ENCODE results near the gene CDH22. TPM values are rescaled to one million over a fixed set of nuclear protein-coding genes. Genes with fewer than 3 reads are reported as not detected.

Gene CDH22
- total and polyA plus RNA-seq, 4 donors, result not detected

DNA sequence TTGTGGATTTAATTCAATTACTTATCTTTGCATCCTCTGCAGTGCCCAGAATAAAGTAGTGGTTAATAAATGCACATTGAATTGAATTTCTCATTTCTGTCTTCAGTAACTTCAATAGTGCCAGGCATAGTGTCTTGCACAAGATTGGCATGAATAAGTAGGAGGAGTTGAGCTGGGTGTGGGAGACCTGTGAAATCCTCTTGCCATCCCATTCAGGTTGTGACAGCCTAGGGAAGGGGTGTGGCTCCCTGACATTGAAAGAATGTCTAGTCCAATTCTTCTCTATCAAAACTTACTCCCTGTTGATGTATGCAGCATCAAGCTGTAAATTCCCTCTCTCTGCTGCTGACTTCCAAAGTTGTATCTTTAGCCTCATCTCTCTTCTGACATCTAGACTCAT is 73.2 kb downstream of the CDH22 start:
- DNase-seq (no peak), ATAC-seq (ENCODE audit: low FRiP score) (no peak)
- H3K4me1 ChIP-seq (ENCODE audit: control insufficient read depth in 1 of 2, insufficient read depth in 2 of 2, low read length in 2 of 2), result no peaks in the 10 kb centered on the region
- no peak overlapping the region for H3K4me3 ChIP-seq (ENCODE audit: low read length in 2 of 2)
- H3K27ac ChIP-seq (ENCODE audit: low read depth in 1 of 2, low read length in 2 of 2), result no peak overlapping the region
- no peaks in the 10 kb centered on the region for H3K36me3 ChIP-seq (ENCODE audit: control insufficient read depth in 1 of 2, insufficient read depth in 2 of 2, low read length in 1 of 2)
- intact Hi-C loops (cut with DNase I), result no loop called here
- no peaks in the 10 kb centered on the region for H3K9me3 ChIP-seq (ENCODE audit: control insufficient read depth, low read length)
- no peaks in the 10 kb centered on the region for H3K27me3 ChIP-seq (ENCODE audit: control insufficient read depth in 1 of 2, insufficient read depth in 2 of 2, low read length in 1 of 2)

DNA sequence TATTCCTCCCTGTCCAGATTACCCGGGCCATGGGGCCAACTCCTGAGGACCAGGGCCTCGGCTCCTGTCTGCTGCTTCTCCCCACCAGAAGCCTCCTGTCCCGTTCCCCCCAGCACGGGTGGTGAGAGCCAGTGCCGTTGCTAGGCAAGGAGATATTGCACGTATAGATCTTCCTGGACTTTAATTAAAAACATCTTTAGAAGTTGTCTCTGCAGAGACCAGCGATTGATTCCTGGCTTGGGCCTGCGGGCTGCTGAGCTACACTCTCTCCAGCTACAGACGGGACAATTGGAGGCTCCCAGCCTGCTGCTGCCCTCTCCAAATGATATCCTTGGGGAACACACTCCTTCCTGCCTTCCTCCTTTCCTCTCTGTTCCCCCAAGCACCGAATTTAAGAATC is 74.6 kb downstream of the CDH22 start:
- Histone ChIP-seq H3K27me3 (ENCODE audit: control insufficient read depth in 1 of 2, insufficient read depth in 2 of 2, low read length in 1 of 2) (no peaks in the 10 kb centered on the region), H3K27ac (ENCODE audit: low read depth in 1 of 2, low read length in 2 of 2) (no peak overlapping the region), H3K4me3 (ENCODE audit: low read length in 2 of 2) (no peak overlapping the region), H3K4me1 (ENCODE audit: control insufficient read depth in 1 of 2, insufficient read depth in 2 of 2, low read length in 2 of 2) (no peaks in the 10 kb centered on the region), H3K36me3 (ENCODE audit: control insufficient read depth in 1 of 2, insufficient read depth in 2 of 2, low read length in 1 of 2) (no peaks in the 10 kb centered on the region), H3K9me3 (ENCODE audit: control insufficient read depth, low read length) (no peaks in the 10 kb centered on the region)
- intact Hi-C loops (cut with DNase I), result no loop called here
- ATAC-seq (ENCODE audit: low FRiP score) (no peak), DNase-seq (no peak)
- 59 to 67% methylated on average over 10 of the region's 10 CpGs for WGBS, 2 donors

- Histone ChIP-seq H3K36me3 (ENCODE audit: control insufficient read depth in 1 of 2, insufficient read depth in 2 of 2, low read length in 1 of 2) (no peaks in the 10 kb centered on the region), H3K4me3 (ENCODE audit: low read length in 2 of 2) (no peak overlapping the region), H3K4me1 (ENCODE audit: control insufficient read depth in 1 of 2, insufficient read depth in 2 of 2, low read length in 2 of 2) (no peaks in the 10 kb centered on the region), H3K9me3 (ENCODE audit: control insufficient read depth, low read length) (no peaks in the 10 kb centered on the region), H3K27ac (ENCODE audit: low read depth in 1 of 2, low read length in 2 of 2) (no peak overlapping the region), H3K27me3 (ENCODE audit: control insufficient read depth in 1 of 2, insufficient read depth in 2 of 2, low read length in 1 of 2) (no peaks in the 10 kb centered on the region)
- 23 to 25% methylated on average over 4 of the region's 4 CpGs for WGBS, 2 donors
- intact Hi-C loops (cut with DNase I), result no loop called here
- ATAC-seq (ENCODE audit: low FRiP score), result no peak
- DNase-seq, result no peak
Measured at GRCh38 chr20:46232539-46232938, 75.8 kb downstream of the CDH22 start.

- DNase-seq, result no peak
- Histone ChIP-seq H3K27me3 (ENCODE audit: control insufficient read depth in 1 of 2, insufficient read depth in 2 of 2, low read length in 1 of 2) (no peaks in the 10 kb centered on the region), H3K4me3 (ENCODE audit: low read length in 2 of 2) (no peak overlapping the region), H3K36me3 (ENCODE audit: control insufficient read depth in 1 of 2, insufficient read depth in 2 of 2, low read length in 1 of 2) (no peaks in the 10 kb centered on the region), H3K4me1 (ENCODE audit: control insufficient read depth in 1 of 2, insufficient read depth in 2 of 2, low read length in 2 of 2) (no peaks in the 10 kb centered on the region), H3K9me3 (ENCODE audit: control insufficient read depth, low read length) (no peaks in the 10 kb centered on the region), H3K27ac (ENCODE audit: low read depth in 1 of 2, low read length in 2 of 2) (no peak overlapping the region)
- WGBS, 2 donors, result 1 to 2% methylated on average over 4 of the region's 4 CpGs
- intact Hi-C loops (cut with DNase I), result no loop called here
- ATAC-seq (ENCODE audit: low FRiP score), result no peak
Measured at GRCh38 chr20:46230801-46231282, 77.5 kb downstream of the CDH22 start.

DNA sequence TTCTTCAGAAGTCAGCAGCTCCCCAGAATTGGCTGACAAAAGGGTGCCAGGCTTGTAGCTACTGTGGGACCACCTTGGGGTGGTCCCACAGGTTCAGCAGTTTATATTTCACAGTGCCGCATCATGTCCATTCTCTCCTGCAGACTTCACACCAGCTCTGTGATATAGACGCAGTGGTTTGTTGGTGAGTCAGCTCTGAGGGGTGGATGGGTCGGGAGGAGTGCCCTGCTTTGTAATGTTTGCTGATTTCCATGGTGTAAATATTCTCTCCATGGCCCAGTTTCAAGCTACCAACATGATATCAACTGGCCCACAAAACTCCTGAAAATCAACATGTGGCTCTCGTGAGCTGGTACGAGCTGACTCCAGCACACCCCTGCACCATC is 78.2 kb downstream of the CDH22 start:
- Histone ChIP-seq H3K9me3 (ENCODE audit: control insufficient read depth, low read length) (no peaks in the 10 kb centered on the region), H3K4me3 (ENCODE audit: low read length in 2 of 2) (no peak overlapping the region), H3K27me3 (ENCODE audit: control insufficient read depth in 1 of 2, insufficient read depth in 2 of 2, low read length in 1 of 2) (no peaks in the 10 kb centered on the region), H3K27ac (ENCODE audit: low read depth in 1 of 2, low read length in 2 of 2) (no peak overlapping the region), H3K36me3 (ENCODE audit: control insufficient read depth in 1 of 2, insufficient read depth in 2 of 2, low read length in 1 of 2) (no peaks in the 10 kb centered on the region), H3K4me1 (ENCODE audit: control insufficient read depth in 1 of 2, insufficient read depth in 2 of 2, low read length in 2 of 2) (no peaks in the 10 kb centered on the region)
- ATAC-seq (ENCODE audit: low FRiP score) (no peak), DNase-seq (no peak)
- intact Hi-C loops (cut with DNase I), result no loop called here
- WGBS, 2 donors, result 80% methylated on average over 5 of the region's 5 CpGs

DNA sequence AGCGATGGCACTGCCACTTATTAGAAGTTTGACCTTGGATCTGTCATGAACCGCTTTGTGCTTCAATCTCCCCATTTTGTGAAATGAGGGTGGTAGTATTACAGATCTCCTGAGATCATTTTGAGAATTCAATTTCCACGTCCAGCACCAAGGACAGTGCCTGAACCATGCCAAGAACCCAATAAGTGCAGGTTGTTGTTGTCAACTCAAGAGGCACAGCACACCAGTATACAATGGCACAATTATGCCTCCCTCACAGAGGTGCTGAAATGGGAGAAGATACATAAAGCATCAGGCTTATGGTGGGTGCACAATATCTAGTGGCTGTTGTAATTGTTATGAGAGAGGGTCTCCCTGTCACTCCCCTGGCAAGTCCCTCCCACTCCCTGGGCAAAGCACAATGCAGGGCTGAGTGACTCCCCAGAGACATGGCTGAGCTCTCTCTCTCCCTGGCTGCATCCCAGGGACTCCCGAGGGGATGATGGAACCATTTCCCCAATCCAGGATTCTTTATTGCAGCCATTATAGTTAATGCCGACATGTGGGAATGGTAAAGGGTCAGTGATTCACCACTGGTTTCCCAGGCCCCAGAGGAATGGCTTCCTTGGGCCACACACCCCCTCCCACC is 78.7 kb downstream of the CDH22 start:
- WGBS, 2 donors, result 40 to 48% methylated on average over 5 of the region's 5 CpGs
- no peaks in the 10 kb centered on the region for H3K36me3 ChIP-seq (ENCODE audit: control insufficient read depth in 1 of 2, insufficient read depth in 2 of 2, low read length in 1 of 2)
- no peaks in the 10 kb centered on the region for H3K27me3 ChIP-seq (ENCODE audit: control insufficient read depth in 1 of 2, insufficient read depth in 2 of 2, low read length in 1 of 2)
- intact Hi-C loops (cut with DNase I), result no loop called here
- H3K9me3 ChIP-seq (ENCODE audit: control insufficient read depth, low read length), result no peaks in the 10 kb centered on the region
- DNase-seq, result no peak
- H3K27ac ChIP-seq (ENCODE audit: low read depth in 1 of 2, low read length in 2 of 2), result no peak overlapping the region
- no peaks in the 10 kb centered on the region for H3K4me1 ChIP-seq (ENCODE audit: control insufficient read depth in 1 of 2, insufficient read depth in 2 of 2, low read length in 2 of 2)
- ATAC-seq (ENCODE audit: low FRiP score), result no peak
- H3K4me3 ChIP-seq (ENCODE audit: low read length in 2 of 2), result no peak overlapping the region

DNA sequence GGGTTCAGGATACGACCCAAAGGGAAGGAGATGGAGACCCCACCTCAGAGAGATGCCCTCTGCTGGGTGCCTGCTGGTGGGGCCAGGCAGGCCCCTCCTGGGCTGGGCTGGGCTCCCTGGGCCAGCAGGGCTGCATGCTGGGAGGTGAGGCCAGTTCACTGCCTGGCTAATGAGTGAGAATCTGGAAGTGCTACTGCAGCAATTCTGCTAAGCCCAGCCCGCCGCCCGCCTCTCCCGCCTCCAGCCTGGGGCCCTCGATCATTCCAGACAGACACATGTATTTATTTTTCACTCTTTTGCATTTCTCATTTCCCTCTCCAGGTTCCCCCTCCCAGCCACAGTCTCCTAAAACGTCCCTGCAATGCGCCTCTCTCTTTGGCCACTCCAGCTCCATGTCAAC is 79.6 kb downstream of the CDH22 start:
- WGBS, 2 donors, result 39 to 44% methylated on average over 7 to 8 of the region's 8 CpGs
- intact Hi-C loops (cut with DNase I), result no loop called here
- no peak for ATAC-seq (ENCODE audit: low FRiP score)
- Histone ChIP-seq H3K27ac (ENCODE audit: low read depth in 1 of 2, low read length in 2 of 2) (no peak overlapping the region), H3K27me3 (ENCODE audit: control insufficient read depth in 1 of 2, insufficient read depth in 2 of 2, low read length in 1 of 2) (no peaks in the 10 kb centered on the region), H3K4me1 (ENCODE audit: control insufficient read depth in 1 of 2, insufficient read depth in 2 of 2, low read length in 2 of 2) (no peaks in the 10 kb centered on the region), H3K4me3 (ENCODE audit: low read length in 2 of 2) (no peak overlapping the region), H3K9me3 (ENCODE audit: control insufficient read depth, low read length) (no peaks in the 10 kb centered on the region), H3K36me3 (ENCODE audit: control insufficient read depth in 1 of 2, insufficient read depth in 2 of 2, low read length in 1 of 2) (no peaks in the 10 kb centered on the region)
- peak in 1 of 2 donors; percentile 47 for DNase-seq

- intact Hi-C loops (cut with DNase I), result no loop called here
- H3K27me3 ChIP-seq (ENCODE audit: control insufficient read depth in 1 of 2, insufficient read depth in 2 of 2, low read length in 1 of 2), result no peaks in the 10 kb centered on the region
- no peak for ATAC-seq (ENCODE audit: low FRiP score)
Measured at GRCh38 chr20:46227272-46227767, 81.0 kb downstream of the CDH22 start.

DNA sequence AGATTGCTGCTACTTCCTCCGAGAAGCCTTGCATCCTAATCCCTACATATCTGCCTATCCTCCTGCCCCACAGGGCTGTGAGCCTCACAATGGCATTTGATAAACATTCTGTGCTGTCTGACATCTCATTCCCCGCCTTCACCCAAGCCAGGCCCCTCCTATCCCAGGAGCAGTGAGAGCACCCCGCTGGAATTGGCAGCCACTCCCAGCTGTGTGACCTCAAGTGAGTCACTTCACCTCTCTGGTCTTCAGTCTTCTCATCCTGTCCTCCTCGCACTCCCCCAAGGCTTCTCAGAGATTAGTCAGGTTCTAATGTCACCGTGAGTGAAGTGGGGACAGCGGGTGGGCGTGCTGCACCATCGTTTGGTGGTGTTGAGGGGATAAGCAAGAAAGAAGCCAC is 81.7 kb downstream of the CDH22 start:
- Histone ChIP-seq H3K36me3 (ENCODE audit: control insufficient read depth in 1 of 2, insufficient read depth in 2 of 2, low read length in 1 of 2) (no peaks in the 10 kb centered on the region), H3K27me3 (ENCODE audit: control insufficient read depth in 1 of 2, insufficient read depth in 2 of 2, low read length in 1 of 2) (no peaks in the 10 kb centered on the region), H3K4me3 (ENCODE audit: low read length in 2 of 2) (no peak overlapping the region), H3K27ac (ENCODE audit: low read depth in 1 of 2, low read length in 2 of 2) (no peak overlapping the region), H3K9me3 (ENCODE audit: control insufficient read depth, low read length) (no peaks in the 10 kb centered on the region), H3K4me1 (ENCODE audit: control insufficient read depth in 1 of 2, insufficient read depth in 2 of 2, low read length in 2 of 2) (no peaks in the 10 kb centered on the region)
- ATAC-seq (ENCODE audit: low FRiP score) (no peak), DNase-seq (peak in 1 of 2 donors; percentile 9)
- intact Hi-C loops (cut with DNase I), result no loop called here
- 50 to 51% methylated on average over 8 of the region's 8 CpGs for WGBS, 2 donors

More at GRCh38 chr20:46227272-46227767, 81.0 kb downstream of the CDH22 start:
- H3K4me3 ChIP-seq (ENCODE audit: low read length in 2 of 2), result no peak overlapping the region
- no peaks in the 10 kb centered on the region for H3K4me1 ChIP-seq (ENCODE audit: control insufficient read depth in 1 of 2, insufficient read depth in 2 of 2, low read length in 2 of 2)
- DNase-seq, result peak in 1 of 2 donors; percentile 26
- no peaks in the 10 kb centered on the region for H3K36me3 ChIP-seq (ENCODE audit: control insufficient read depth in 1 of 2, insufficient read depth in 2 of 2, low read length in 1 of 2)
- WGBS, 2 donors, result 54 to 57% methylated on average over 32 to 33 of the region's 33 CpGs
- no peak overlapping the region for H3K27ac ChIP-seq (ENCODE audit: low read depth in 1 of 2, low read length in 2 of 2)
- H3K9me3 ChIP-seq (ENCODE audit: control insufficient read depth, low read length), result no peaks in the 10 kb centered on the region

Data from aorta (tissue), 5 donors.